CD4-positive, alpha-beta T cell (primary cell): Measurements from ENCODE around the gene TSPAN9. TPM values are rescaled to one million over a fixed set of nuclear protein-coding genes. Genes with fewer than 3 reads are reported as not detected.

Experiments used
- ATAC-seq: fragments of 200-7000 bp; cut with Tn5 transposase; one replicate; pipeline ENCODE4 v1.10.0; 2022; ENCODE audit warnings: mild to moderate bottlenecking; ENCODE audit not compliant: poor library complexity
- CTCF ChIA-PET: fragments of 350-600 bp; sonication (Branson Sonifier 250); formaldehyde crosslinking; loops from one replicate; lab custom pipeline; 2021; ENCODE audit warnings: antibody characterized with exemption, inconsistent platforms; lab: Charles Lee
- POLR2A ChIA-PET: fragments of 350-600 bp; sonication (Branson Sonifier 250); formaldehyde crosslinking; loops from one replicate; lab custom pipeline; 2021; ENCODE audit warnings: antibody characterized with exemption, inconsistent platforms; lab: Charles Lee
- DNase-seq, 14 experiments: peaks; one replicate each; pipeline ENCODE4 v3.0.0-alpha.2; 2013 to 2020; ENCODE audit warnings: mixed read lengths in 2 of 14
- H3K27ac ChIP-seq, 2 donors: one replicate each; pipeline versions ENCODE4 v1.5.1 to v1.7.0; 2013; ENCODE audit warnings: low read length in 2 of 2, low read depth in 1 of 2, mild to moderate bottlenecking in 1 of 2
- H3K27me3 ChIP-seq, 2 experiments: 1 replicate in 1 of 2; 2 replicates in 1 of 2; pipeline versions ENCODE4 v1.6.1 to v1.7.0; 2013; ENCODE audit warnings: low read length in 2 of 2, control low read depth in 1 of 2, mild to moderate bottlenecking in 1 of 2, moderate library complexity in 1 of 2; ENCODE audit not compliant: insufficient read depth in 2 of 2, control insufficient read depth in 1 of 2
- H3K36me3 ChIP-seq: one replicate; pipeline ENCODE4 v1.6.1; 2013; ENCODE audit warnings: low read length, control low read depth; ENCODE audit not compliant: insufficient read depth
- H3K4me1 ChIP-seq: one replicate; pipeline ENCODE4 v1.6.1; 2013; ENCODE audit warnings: low read length, control low read depth; ENCODE audit not compliant: insufficient read depth
- H3K4me3 ChIP-seq: one replicate; pipeline ENCODE4 v1.5.1; 2013; ENCODE audit warnings: mild to moderate bottlenecking, low read length, moderate library complexity
- H3K9me3 ChIP-seq, 2 experiments: 1 replicate in 1 of 2; 2 replicates in 1 of 2; pipeline versions ENCODE4 v1.6.1 to v1.7.0; 2013; ENCODE audit warnings: low read length in 2 of 2, mild to moderate bottlenecking in 2 of 2, control low read depth in 1 of 2, moderate library complexity in 1 of 2; ENCODE audit not compliant: control insufficient read depth in 1 of 2, insufficient read depth in 1 of 2
- H3K27ac Mint-ChIP-seq: one replicate; pipeline ENCODE4 v1.8.0; 2020; ENCODE audit warnings: mixed read lengths
- H3K27me3 Mint-ChIP-seq: one replicate; pipeline ENCODE4 v1.8.0; 2021; ENCODE audit warnings: mixed read lengths
- H3K36me3 Mint-ChIP-seq: one replicate; pipeline ENCODE4 v1.8.0; 2021; ENCODE audit warnings: low read depth, mixed read lengths
- H3K4me1 Mint-ChIP-seq: one replicate; pipeline ENCODE4 v1.8.0; 2021; ENCODE audit warnings: low read depth, mixed read lengths
- H3K4me3 Mint-ChIP-seq: one replicate; pipeline ENCODE4 v1.8.0; 2020; ENCODE audit warnings: mild to moderate bottlenecking, mixed read lengths
- H3K9me3 Mint-ChIP-seq: one replicate; pipeline ENCODE4 v1.8.0; 2020; ENCODE audit warnings: mixed read lengths
- CTCF ChIP-seq: fragments of 200-600 bp; IDR thresholded peaks from one replicate; pipeline ENCODE4 v1.8.0; 2022; ENCODE audit warnings: antibody characterized with exemption, mild to moderate bottlenecking
- intact Hi-C, 2 experiments: fragments of 100-400 bp; cut with DNase I in 1 of 2; cut with micrococcal nuclease in 1 of 2; formaldehyde crosslinking; loops; one replicate each; pipeline versions ENCODE4 v1.15.1 to v1.9.0; 2023 to 2025; cut with DNase I, micrococcal nuclease
- total RNA-seq, 174 experiments: library from RNA in 2 of 174; stranded (reverse) in 2 of 174; gene quantifications; one replicate each; pipeline ENCODE4 v1.2.3 and lab custom pipeline; 2021 to 2026

TSPAN9 gene
- total RNA-seq, 2 experiments from 2014 or later, result 0.82 to 1.3 TPM

GRCh38 chr12:3160081-3160480, 82.9 kb downstream of the TSPAN9 start:
- Histone ChIP-seq H3K36me3 (no peaks in the 10 kb centered on the region), H3K9me3 (peaks cover 0 to 7% of the 10 kb centered on the region in 2 experiments), H3K27ac (no peak overlapping the region), H3K4me3 (no peak overlapping the region), H3K4me1 (no peaks in the 10 kb centered on the region), H3K27me3 (no peaks in the 10 kb centered on the region)
- H3K27ac Mint-ChIP-seq, result no peak overlapping the region
- no peaks in the 10 kb centered on the region for H3K36me3 Mint-ChIP-seq
- H3K27me3 Mint-ChIP-seq, result no peaks in the 10 kb centered on the region
- TF ChIP-seq CTCF, result no peak
- no peaks in the 10 kb centered on the region for H3K4me1 Mint-ChIP-seq
- no peaks in the 10 kb centered on the region for H3K9me3 Mint-ChIP-seq
- CTCF ChIA-PET, result no interaction called here
- intact Hi-C loops, result no loop called here
- POLR2A ChIA-PET, result no interaction called here
- DNase-seq, result no peak
- ATAC-seq, result no peak
- no peak overlapping the region for H3K4me3 Mint-ChIP-seq

DNA sequence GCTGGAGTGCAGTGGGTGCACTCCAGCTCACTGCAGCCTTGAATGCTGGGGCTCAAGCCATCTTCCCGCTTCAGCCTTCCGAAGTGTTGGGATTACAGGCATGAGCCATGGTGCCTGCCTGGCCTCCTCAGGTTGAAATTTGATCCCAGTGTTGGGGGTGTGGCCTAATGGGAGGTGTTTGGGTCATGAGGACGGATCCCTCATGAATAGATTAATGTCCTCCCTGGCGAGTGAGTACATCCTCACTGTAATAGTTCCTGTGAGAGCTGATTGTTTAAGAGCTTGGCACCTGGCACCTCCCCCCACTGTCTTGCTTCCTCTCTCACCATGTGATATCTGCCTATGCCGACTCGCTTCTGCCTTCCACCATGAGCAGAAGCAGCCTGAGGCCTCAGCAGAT, 84.7 kb downstream of the TSPAN9 start:
- no peak overlapping the region for H3K4me3 Mint-ChIP-seq
- CTCF ChIA-PET, result no interaction called here
- Histone ChIP-seq H3K4me3 (no peak overlapping the region), H3K4me1 (no peaks in the 10 kb centered on the region), H3K9me3 (peaks cover 0 to 7% of the 10 kb centered on the region in 2 experiments), H3K27ac (no peak overlapping the region), H3K36me3 (no peaks in the 10 kb centered on the region), H3K27me3 (no peaks in the 10 kb centered on the region)
- DNase-seq (no peak), ATAC-seq (no peak)
- H3K27me3 Mint-ChIP-seq, result no peaks in the 10 kb centered on the region
- no peaks in the 10 kb centered on the region for H3K36me3 Mint-ChIP-seq
- H3K4me1 Mint-ChIP-seq, result no peaks in the 10 kb centered on the region
- POLR2A ChIA-PET, result no interaction called here
- no peak overlapping the region for H3K27ac Mint-ChIP-seq
- TF ChIP-seq CTCF, result no peak
- H3K9me3 Mint-ChIP-seq, result no peaks in the 10 kb centered on the region
- intact Hi-C loops, result no loop called here

GRCh38 chr12:3164454-3165077, 87.4 kb downstream of the TSPAN9 start:
- no peak for ATAC-seq
- H3K36me3 Mint-ChIP-seq, result no peaks in the 10 kb centered on the region
- intact Hi-C loops, result no loop called here
- H3K27me3 ChIP-seq, result no peaks in the 10 kb centered on the region
- H3K9me3 Mint-ChIP-seq, result no peaks in the 10 kb centered on the region
- H3K4me3 Mint-ChIP-seq, result no peak overlapping the region
- no peaks in the 10 kb centered on the region for H3K4me1 Mint-ChIP-seq
- no peaks in the 10 kb centered on the region for H3K36me3 ChIP-seq
- TF ChIP-seq CTCF, result no peak
- H3K4me3 ChIP-seq, result no peak overlapping the region
- no peaks in the 10 kb centered on the region for H3K4me1 ChIP-seq
- H3K27ac ChIP-seq, result no peak overlapping the region
- CTCF ChIA-PET, result no interaction called here
- DNase-seq, result no peak
- POLR2A ChIA-PET, result no interaction called here
- H3K27ac Mint-ChIP-seq, result no peak overlapping the region
- peaks cover 0 to 7% of the 10 kb centered on the region in 2 experiments for H3K9me3 ChIP-seq
- no peaks in the 10 kb centered on the region for H3K27me3 Mint-ChIP-seq
